Measurements from ENCODE around the gene OR6B2.

GRCh38 chr2:240042740-240043139, 12.5 kb upstream of the OR6B2 start:
- TF ChIP-seq POLR2A (IDR thresholded peaks at IDR 0.05) = no peak
- TF ChIP-seq, protein P1, sequence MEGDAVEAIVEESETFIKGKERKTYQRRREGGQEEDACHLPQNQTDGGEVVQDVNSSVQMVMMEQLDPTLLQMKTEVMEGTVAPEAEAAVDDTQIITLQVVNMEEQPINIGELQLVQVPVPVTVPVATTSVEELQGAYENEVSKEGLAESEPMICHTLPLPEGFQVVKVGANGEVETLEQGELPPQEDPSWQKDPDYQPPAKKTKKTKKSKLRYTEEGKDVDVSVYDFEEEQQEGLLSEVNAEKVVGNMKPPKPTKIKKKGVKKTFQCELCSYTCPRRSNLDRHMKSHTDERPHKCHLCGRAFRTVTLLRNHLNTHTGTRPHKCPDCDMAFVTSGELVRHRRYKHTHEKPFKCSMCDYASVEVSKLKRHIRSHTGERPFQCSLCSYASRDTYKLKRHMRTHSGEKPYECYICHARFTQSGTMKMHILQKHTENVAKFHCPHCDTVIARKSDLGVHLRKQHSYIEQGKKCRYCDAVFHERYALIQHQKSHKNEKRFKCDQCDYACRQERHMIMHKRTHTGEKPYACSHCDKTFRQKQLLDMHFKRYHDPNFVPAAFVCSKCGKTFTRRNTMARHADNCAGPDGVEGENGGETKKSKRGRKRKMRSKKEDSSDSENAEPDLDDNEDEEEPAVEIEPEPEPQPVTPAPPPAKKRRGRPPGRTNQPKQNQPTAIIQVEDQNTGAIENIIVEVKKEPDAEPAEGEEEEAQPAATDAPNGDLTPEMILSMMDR (IDR thresholded peaks at IDR 0.05) = no peak

Data from heart left ventricle (tissue), 13 donors.